GM23338 (cell line): Measurements from ENCODE around the gene PHACTR2. TPM values are rescaled to one million over a fixed set of nuclear protein-coding genes. Genes with fewer than 3 reads are reported as not detected.

Source experiments
- ATAC-seq: fragments of 200-7000 bp; cut with Tn5 transposase; 3 replicates; pipeline ENCODE4 v1.9.1; 2020
- DNase-seq: peaks from one replicate; pipeline ENCODE4 v3.0.0-alpha.2; 2015; ENCODE audit warnings: low spot score
- H2AFZ ChIP-seq: fragments of 200-600 bp; sonication (generic); 2 replicates; pipeline ENCODE4 v1.8.0; 2016; ENCODE audit warnings: antibody characterized with exemption, mild to moderate bottlenecking, moderate library complexity
- H3F3A ChIP-seq: fragments of 200-600 bp; sonication (generic); replicated peaks from 2 replicates; pipeline ENCODE4 v1.8.0; 2017; ENCODE audit warnings: antibody characterized with exemption, mixed run types, low read depth
- H3K27ac ChIP-seq: fragments of 200-600 bp; sonication (generic); 2 replicates; pipeline ENCODE4 v1.6.1; 2016; ENCODE audit warnings: low read depth
- H3K27me3 ChIP-seq: fragments of 200-600 bp; sonication (generic); 2 replicates; pipeline ENCODE4 v1.8.0; 2016; ENCODE audit warnings: mild to moderate bottlenecking, mixed run types, moderate library complexity; ENCODE audit not compliant: insufficient read depth
- H3K36me3 ChIP-seq: fragments of 200-600 bp; sonication (generic); 2 replicates; pipeline ENCODE4 v1.8.0; 2016; ENCODE audit warnings: mild to moderate bottlenecking; ENCODE audit not compliant: insufficient read depth
- H3K4me1 ChIP-seq: fragments of 200-600 bp; sonication (generic); 2 replicates; pipeline ENCODE4 v1.8.0; 2016; ENCODE audit warnings: mild to moderate bottlenecking, moderate library complexity; ENCODE audit not compliant: insufficient read depth
- H3K4me2 ChIP-seq: fragments of 200-600 bp; sonication (generic); 2 replicates; pipeline ENCODE4 v1.7.1; 2017; ENCODE audit warnings: mixed run types
- H3K4me3 ChIP-seq: fragments of 200-600 bp; sonication (generic); 2 replicates; pipeline ENCODE4 v1.6.1; 2016; ENCODE audit warnings: mixed run types
- H3K79me2 ChIP-seq: fragments of 200-600 bp; sonication (generic); replicated peaks from 2 replicates; pipeline ENCODE4 v1.8.0; 2017; ENCODE audit warnings: mild to moderate bottlenecking; ENCODE audit not compliant: insufficient read depth
- H3K9me2 ChIP-seq: fragments of 200-600 bp; sonication (generic); 2 replicates; pipeline ENCODE4 v1.8.0; 2017; ENCODE audit not compliant: insufficient read depth
- H4K20me1 ChIP-seq: fragments of 200-600 bp; sonication (generic); replicated peaks from 2 replicates; pipeline ENCODE4 v1.8.0; 2017; ENCODE audit warnings: mild to moderate bottlenecking; ENCODE audit not compliant: insufficient read depth
- H3K27ac Mint-ChIP-seq: 2 replicates; pipeline ENCODE4 v1.8.0; 2020; ENCODE audit warnings: inconsistent platforms, mild to moderate bottlenecking, moderate library complexity, mixed read lengths
- H3K27me3 Mint-ChIP-seq: 3 replicates; pipeline ENCODE4 v1.8.0; 2022; ENCODE audit warnings: low read depth, mild to moderate bottlenecking, moderate library complexity, mixed read lengths, inconsistent platforms; ENCODE audit not compliant: insufficient read depth, poor library complexity
- H3K36me3 Mint-ChIP-seq: 3 replicates; pipeline ENCODE4 v1.8.0; 2021; ENCODE audit warnings: low read depth, mild to moderate bottlenecking, inconsistent platforms, moderate library complexity, mixed read lengths
- H3K4me1 Mint-ChIP-seq: 3 replicates; pipeline ENCODE4 v1.8.0; 2020; ENCODE audit warnings: mild to moderate bottlenecking, inconsistent platforms, mixed read lengths
- H3K4me3 Mint-ChIP-seq: 3 replicates; pipeline ENCODE4 v1.8.0; 2021; ENCODE audit warnings: moderate library complexity, mild to moderate bottlenecking, inconsistent platforms, mixed read lengths
- H3K9me3 Mint-ChIP-seq: 3 replicates; pipeline ENCODE4 v1.8.0; 2020; ENCODE audit warnings: moderate library complexity, mild to moderate bottlenecking, inconsistent platforms, mixed read lengths
- CREB1 ChIP-seq: fragments of 250-450 bp; sonication (Bioruptor Pico); IDR thresholded peaks from 2 replicates; pipeline ENCODE4 v1.5.0; 2020; ENCODE audit warnings: low read depth, mild to moderate bottlenecking, moderate library complexity
- ETS1 ChIP-seq: IDR thresholded peaks from 2 replicates; pipeline ENCODE4 v1.6.1; 2016; ENCODE audit warnings: antibody characterized with exemption
- EZH2 ChIP-seq: fragments of 200-600 bp; sonication (generic); IDR thresholded peaks from one replicate; pipeline ENCODE4 v1.8.0; 2017; ENCODE audit warnings: antibody characterized with exemption, mild to moderate bottlenecking, low read depth; ENCODE audit not compliant: unreplicated experiment
- JUNB ChIP-seq: IDR thresholded peaks from one replicate; pipeline ENCODE4 v1.6.1; 2016; ENCODE audit warnings: antibody characterized with exemption; ENCODE audit not compliant: unreplicated experiment
- NANOG ChIP-seq: IDR thresholded peaks from 2 replicates; pipeline ENCODE4 v1.6.1; 2016; ENCODE audit warnings: antibody characterized with exemption, borderline replicate concordance
- POLR2AphosphoS5 ChIP-seq: IDR thresholded peaks from 2 replicates; pipeline ENCODE4 v1.6.1; 2016; ENCODE audit warnings: antibody characterized with exemption, low read depth
- STAT1 ChIP-seq: IDR thresholded peaks from one replicate; pipeline ENCODE4 v1.6.1; 2016; ENCODE audit warnings: antibody characterized with exemption; ENCODE audit not compliant: unreplicated experiment
- ZNF114 ChIP-seq: fragments of 250-450 bp; sonication (Bioruptor Pico); IDR thresholded peaks from 2 replicates; pipeline ENCODE4 v1.5.0; 2020; ENCODE audit warnings: mild to moderate bottlenecking, moderate library complexity
- polyA plus RNA-seq: library from polyadenylated mRNA; unstranded; fragments of >200 nt; fragmentation: Nextera tagmentation; extraction: Ambion mirVana; gene quantifications from 2 replicates; pipeline ENCODE4 v1.2.1, GENCODE V29; 2016
- total RNA-seq: library from RNA; depleted of rRNA; stranded (reverse); fragments of >200 nt; shearing (Covaris generic); gene quantifications from 2 replicates; pipeline ENCODE4 v1.2.3, GENCODE V29; 2014
- TF ChIP-seq, protein P1 (sequence below): IDR thresholded peaks from one replicate; pipeline ENCODE4 v1.6.1; 2018; ENCODE audit warnings: antibody characterized with exemption; ENCODE audit not compliant: unreplicated experiment

Gene PHACTR2
- total and polyA plus RNA-seq, 2 experiments from 2014 or later, result 67.7 to 105 TPM

- ATAC-seq, result no peak
- Histone ChIP-seq H3K27ac (no peak overlapping the region), H3K4me2 (no peak overlapping the region), H3K4me3 (no peak overlapping the region), H4K20me1 (0 out of 2 replicates have a peak, but pooled peaks cover 3% of the 10 kb centered on the region), H3F3A (no peaks in the 10 kb centered on the region), H3K27me3 (no peaks in the 10 kb centered on the region), H3K79me2 (peaks cover 97% of the 10 kb centered on the region), H3K36me3 (no peaks in the 10 kb centered on the region), H2AFZ (no peak overlapping the region), H3K4me1 (peaks cover 42% of the 10 kb centered on the region), H3K9me2 (no peaks in the 10 kb centered on the region)
- Mint-ChIP-seq H3K4me1 (peaks cover 46% of the 10 kb centered on the region), H3K36me3 (peaks cover 33% of the 10 kb centered on the region), H3K9me3 (peaks cover 18% of the 10 kb centered on the region), H3K27ac (no peak overlapping the region), H3K27me3 (no peaks in the 10 kb centered on the region), H3K4me3 (no peak overlapping the region)
- no peak for DNase-seq
- TF ChIP-seq ETS1 (no peak), JUNB (no peak), ZNF114 (no peak), STAT1 (no peak), CREB1 (CRISPR knock-in tag) (no peak)
- TF ChIP-seq, protein P1, sequence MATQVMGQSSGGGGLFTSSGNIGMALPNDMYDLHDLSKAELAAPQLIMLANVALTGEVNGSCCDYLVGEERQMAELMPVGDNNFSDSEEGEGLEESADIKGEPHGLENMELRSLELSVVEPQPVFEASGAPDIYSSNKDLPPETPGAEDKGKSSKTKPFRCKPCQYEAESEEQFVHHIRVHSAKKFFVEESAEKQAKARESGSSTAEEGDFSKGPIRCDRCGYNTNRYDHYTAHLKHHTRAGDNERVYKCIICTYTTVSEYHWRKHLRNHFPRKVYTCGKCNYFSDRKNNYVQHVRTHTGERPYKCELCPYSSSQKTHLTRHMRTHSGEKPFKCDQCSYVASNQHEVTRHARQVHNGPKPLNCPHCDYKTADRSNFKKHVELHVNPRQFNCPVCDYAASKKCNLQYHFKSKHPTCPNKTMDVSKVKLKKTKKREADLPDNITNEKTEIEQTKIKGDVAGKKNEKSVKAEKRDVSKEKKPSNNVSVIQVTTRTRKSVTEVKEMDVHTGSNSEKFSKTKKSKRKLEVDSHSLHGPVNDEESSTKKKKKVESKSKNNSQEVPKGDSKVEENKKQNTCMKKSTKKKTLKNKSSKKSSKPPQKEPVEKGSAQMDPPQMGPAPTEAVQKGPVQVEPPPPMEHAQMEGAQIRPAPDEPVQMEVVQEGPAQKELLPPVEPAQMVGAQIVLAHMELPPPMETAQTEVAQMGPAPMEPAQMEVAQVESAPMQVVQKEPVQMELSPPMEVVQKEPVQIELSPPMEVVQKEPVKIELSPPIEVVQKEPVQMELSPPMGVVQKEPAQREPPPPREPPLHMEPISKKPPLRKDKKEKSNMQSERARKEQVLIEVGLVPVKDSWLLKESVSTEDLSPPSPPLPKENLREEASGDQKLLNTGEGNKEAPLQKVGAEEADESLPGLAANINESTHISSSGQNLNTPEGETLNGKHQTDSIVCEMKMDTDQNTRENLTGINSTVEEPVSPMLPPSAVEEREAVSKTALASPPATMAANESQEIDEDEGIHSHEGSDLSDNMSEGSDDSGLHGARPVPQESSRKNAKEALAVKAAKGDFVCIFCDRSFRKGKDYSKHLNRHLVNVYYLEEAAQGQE, result no peak
These were observed 6.7 kb downstream of the PHACTR2 start for GRCh38 chr6:143684486-143684885.

DNA sequence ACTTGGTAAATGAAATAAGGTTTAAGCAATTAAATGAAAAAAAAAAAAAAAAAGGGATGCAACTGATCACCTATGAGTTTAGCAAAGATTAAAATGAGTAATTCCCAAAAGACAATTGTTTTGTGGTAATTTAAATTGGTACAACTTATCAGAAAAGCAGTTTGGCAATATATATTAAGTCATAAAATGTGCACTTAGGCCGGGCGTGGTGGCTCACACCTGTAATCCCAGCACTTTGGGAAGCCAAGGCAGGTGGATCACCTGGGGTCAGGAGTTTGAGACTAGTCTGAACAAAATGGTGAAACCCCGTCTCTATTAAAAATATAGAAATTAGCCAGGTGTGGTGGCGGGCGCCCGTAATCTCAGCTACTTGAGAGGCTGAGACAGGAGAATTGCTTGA is 7.9 kb downstream of the PHACTR2 start:
- Mint-ChIP-seq H3K4me3 (no peak overlapping the region), H3K36me3 (peaks cover 33% of the 10 kb centered on the region), H3K4me1 (peaks cover 46% of the 10 kb centered on the region), H3K9me3 (peaks cover 18% of the 10 kb centered on the region), H3K27ac (no peak overlapping the region), H3K27me3 (no peaks in the 10 kb centered on the region)
- H3K27me3 ChIP-seq, result no peaks in the 10 kb centered on the region
- H3K36me3 ChIP-seq, result no peaks in the 10 kb centered on the region
- no peaks in the 10 kb centered on the region for H3F3A ChIP-seq
- H3K27ac ChIP-seq, result no peak overlapping the region
- H3K4me2 ChIP-seq, result no peak overlapping the region
- no peaks in the 10 kb centered on the region for H4K20me1 ChIP-seq
- no peaks in the 10 kb centered on the region for H3K9me2 ChIP-seq
- no peak for ATAC-seq
- no peak for DNase-seq
- no peak overlapping the region for H2AFZ ChIP-seq
- H3K4me1 ChIP-seq, result peaks cover 38% of the 10 kb centered on the region
- H3K4me3 ChIP-seq, result no peak overlapping the region
- H3K79me2 ChIP-seq, result peaks cover 94% of the 10 kb centered on the region
- TF ChIP-seq NANOG, result no peak
- TF ChIP-seq EZH2, result no peak
- no peak for TF ChIP-seq JUNB
- no peak for TF ChIP-seq CREB1 (CRISPR knock-in tag)
- TF ChIP-seq, protein P1, result no peak
- TF ChIP-seq POLR2AphosphoS5, result no peak
